Stimulated activated CD4-positive, alpha-beta T cell treated with anti-CD3 and anti-CD28 coated beads, Interleukin-1b, Interleukin-23, amount 100 ng/mL, for 24 hours (primary cell): ENCODE results near the gene C22orf23.
A peak's percentile ranks its signal among the peaks of the same experiment; 100 is the strongest.
"Not testable (repeated sequence)": the region's sequence is repeated elsewhere in the genome, so short reads cannot be mapped to it uniquely, and the experiment has no call there.

ENCODE experiments used
- DNase-seq, 4 experiments: peaks; one replicate each; pipeline ENCODE4 v3.0.0-alpha.2; 2020; ENCODE audit warnings: low read depth in 4 of 4, low spot score in 1 of 4

C22orf23 gene

DNA sequence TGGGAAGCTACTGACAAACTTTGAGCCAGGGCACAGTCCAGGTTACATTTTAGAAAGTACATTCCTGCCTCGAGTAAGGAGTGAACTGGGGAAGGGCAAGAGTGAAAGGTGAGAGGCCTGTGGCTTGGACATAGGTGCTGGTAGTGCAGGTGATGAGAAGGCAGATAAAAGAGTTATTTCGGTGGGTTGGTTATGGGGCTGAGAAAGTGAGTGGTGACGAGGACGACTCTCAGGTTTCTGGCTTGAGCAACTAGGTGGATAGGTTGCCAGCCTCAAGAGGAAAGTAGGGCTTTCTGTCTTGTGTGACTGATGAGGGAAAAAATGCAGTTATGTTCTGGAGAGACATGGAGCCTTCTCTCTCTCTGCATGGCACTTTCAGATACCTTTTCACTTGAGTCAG is 3.8 kb upstream of the C22orf23 start:
- DNase-seq, result no peak

DNA sequence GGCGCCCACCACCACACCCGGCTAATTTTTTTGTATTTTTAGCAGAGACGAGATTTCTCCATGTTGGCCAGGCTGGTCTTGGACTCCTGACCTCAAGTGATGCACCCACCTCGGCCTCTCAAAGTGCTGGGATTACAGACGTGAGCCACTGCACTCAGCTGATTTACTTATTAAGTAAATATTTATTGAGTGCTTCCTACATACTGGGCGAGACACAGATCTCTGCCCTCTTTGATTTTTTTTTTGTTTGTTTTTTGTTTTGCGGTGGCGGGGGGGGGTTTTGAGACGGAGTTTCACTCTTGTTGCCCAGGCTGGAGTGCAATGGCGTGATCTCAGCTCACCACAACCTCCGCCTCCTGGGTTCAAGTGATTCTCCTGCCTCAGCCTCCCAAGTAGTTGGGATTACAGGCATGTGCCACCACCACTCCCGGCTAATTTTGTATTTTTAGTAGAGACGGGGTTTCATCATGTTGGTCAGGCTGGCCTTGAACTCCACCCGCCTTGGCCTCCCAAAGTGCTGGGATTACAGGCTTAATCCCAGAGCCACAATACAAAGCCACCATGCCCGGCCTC is 2.5 kb upstream of the C22orf23 start:
- DNase-seq, result not testable (repeated sequence)

DNA sequence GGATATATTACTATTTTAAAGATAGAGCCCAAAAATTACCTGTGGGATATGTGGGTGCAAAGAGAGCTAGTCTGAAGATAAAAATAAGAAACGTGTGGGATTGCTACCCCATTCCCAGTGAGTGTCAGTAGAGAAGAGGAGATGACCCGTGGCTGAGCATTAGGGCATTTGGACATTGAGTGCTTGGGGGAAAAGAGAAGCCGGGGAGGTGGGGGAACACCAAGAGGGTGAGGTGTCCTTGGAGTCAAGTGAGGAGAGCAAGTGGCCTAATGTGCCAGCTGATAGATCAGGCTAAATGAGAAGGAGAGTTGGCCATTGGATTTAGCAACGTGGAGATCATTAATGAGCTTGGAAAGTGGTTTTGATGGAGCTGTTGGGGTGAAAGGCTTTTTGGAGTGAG is 1.3 kb upstream of the C22orf23 start:
- DNase-seq, result no peak

DNA sequence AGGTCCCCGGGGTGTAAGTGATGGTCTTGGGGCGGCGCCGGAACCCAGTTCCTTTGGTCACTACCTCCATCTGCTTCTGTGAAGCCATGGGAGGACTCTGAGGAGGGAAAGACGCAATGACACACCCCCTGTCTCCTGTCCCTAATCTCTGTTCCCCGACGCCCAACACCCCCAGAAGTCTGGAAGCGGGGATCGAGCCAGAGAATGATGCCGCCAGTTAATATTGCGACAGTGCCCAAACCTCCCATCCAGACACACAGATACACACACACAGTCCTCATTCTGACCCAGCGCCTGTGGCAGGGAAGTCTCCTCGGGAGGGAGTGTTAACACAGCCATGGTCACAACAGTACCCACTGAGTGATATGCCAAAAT is 352 bp downstream of the C22orf23 start:
- DNase-seq, result no peak

DNA sequence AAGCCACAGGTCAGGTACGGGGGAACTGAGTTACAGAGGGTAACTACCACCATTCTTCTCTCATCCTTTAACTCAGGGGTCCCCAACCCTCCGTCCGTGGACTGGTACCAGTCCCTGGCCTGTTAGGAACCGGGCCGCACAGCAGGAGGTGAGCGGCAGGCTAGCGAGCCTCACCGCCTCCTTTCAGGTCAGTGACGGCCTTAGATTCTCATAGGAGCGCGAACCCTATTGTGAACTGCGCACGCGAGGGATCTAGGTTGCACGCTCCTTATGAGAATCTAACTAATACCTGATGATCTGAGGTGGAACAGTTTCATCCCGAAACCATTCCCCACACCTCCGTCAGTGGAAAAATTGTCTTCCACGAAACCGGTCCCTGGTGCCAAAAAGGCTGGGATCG is 772 bp downstream of the C22orf23 start:
- DNase-seq, result not testable (repeated sequence)

DNA sequence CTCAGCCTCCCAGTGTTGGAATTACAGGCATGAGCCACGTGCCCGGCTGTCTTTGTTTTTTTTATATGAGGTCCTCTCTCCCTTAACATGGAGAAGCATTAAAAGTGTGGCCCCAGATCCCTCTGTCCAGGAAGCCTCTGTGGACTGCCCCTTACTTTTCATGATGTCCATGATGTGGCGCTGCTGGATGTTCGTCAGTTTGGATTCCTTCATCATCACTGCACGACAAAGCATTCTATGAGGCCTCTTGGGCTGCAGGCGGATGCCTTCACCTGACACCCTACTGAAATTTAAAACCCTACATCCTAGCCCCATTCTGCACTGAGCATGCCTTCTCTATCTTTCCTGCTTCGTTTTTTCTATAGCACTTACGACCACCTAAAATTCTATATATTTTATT is 2.1 kb downstream of the C22orf23 start:
- DNase-seq, result no peak

DNA sequence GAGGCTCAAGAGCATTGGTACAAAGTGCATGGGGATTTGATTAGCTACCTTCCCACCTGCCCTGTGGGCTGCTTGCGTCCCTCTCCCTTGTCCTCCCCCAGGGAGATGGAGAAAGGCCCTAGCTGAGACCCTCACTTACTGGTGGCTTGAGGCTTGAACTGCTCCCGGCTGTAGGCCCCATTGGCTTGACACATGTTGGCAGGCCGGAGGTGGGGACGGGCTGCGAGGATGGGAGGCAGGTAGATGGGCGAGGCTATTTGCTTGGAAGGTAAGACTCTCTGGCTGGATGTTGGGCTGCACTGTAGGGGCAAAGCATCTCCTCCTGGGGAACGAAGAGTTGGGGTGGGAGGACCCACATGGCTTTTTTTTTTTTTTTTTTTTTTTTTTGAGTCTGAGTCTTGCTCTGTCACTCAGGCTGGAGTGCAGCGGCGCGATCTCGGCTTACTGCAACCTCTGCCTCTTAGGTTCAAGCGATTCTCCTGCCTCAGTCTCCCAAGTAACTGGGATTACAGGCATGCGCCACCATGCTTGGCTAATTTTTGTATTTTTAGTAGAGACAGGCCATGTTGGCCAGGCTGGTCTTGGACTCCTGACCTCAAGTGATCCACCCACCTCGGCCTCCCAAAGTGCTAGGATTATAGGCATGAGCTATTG is 6.1 kb downstream of the C22orf23 start:
- not testable (repeated sequence) for DNase-seq

DNA sequence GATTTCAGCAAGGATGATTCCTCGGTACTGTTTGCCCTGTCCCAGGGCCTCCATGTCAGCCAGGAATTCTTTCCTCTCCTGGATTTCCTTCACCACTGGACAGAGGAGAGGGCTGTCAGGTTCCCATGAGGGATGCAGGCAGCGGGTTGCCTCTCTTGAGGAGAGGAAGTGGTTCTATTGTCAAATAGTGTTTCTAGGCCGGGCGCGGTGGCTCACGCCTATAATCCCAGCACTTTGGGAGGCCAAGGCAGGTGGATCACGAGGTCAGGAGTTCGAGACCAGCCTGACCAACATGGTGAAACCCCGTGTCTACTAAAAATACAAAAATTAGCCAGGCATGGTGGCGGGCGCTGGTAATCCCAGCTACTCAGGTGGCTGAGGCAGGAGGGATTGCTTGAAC is 9.0 kb downstream of the C22orf23 start:
- DNase-seq, result not testable (repeated sequence)

DNA sequence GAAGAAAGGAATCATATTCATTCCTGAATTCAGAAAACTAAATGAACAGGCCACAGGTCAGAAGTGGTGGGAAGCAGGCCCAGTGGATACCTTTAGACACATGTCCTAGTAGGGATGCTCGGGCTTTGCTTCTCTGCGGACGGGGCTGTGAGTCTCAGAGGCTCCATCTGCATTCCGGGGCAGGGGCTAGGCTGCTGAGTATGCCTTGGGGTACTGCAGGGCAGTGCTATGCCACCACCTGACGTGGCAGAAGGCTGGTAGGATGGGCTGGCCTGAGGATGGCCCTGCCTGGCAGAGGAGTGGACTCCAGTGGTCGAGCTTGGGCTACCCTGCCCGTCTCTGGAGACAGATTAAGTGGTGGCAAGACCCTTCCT is 9.6 kb downstream of the C22orf23 start:
- no peak for DNase-seq

DNA sequence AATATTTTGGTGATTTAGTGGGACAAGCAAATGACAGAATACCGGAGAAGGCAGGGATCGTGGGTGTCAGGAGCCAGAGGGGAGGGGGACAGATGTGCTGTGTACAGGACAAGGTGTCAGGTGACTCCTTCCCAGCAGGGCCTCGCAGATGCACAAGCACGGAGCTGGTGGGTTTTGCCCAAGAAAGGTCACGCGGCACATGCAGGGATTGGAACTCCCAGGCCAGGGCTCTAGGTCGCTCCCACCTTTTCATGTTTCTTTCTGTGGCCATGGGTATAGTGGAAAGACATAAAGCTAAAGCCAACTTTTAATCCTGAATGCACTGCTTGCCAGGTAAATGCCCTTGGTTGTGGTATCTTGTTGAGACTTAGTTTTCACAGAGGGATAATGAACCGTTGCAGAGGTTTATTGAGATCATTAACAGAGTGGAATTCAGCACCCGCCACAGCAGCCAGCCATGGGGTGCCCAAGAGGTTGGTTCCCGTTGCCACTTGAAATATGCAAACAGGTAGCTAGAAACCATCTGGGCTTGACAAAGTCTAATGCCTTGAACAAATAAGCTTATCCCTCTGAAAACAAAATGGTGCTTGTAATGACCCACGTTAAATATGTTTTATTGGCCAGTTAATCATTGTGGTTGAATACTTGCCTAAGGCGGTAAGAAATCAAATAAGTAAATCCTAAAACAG is 10.1 kb downstream of the C22orf23 start:
- DNase-seq, result no peak

DNA sequence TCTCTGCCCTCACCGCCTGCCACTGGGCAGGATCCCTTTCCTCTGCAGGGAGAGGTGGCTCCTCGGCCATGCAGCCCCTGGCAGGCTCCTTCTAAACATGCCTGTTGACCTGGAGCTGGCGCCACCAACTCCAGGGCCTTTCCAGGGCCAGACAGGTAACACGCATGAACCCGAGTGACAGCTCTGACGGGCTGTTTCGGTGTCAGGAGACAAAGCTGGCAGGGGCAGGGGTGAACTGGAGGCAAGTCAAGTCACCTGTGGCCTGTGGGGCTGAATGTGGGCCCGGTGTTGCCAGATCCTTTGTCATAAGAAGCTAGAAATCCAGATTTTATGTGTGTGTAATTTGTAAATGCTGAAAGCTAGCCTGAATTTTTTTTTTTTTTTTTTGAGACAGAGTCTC is 11.3 kb downstream of the C22orf23 start:
- no peak for DNase-seq

DNA sequence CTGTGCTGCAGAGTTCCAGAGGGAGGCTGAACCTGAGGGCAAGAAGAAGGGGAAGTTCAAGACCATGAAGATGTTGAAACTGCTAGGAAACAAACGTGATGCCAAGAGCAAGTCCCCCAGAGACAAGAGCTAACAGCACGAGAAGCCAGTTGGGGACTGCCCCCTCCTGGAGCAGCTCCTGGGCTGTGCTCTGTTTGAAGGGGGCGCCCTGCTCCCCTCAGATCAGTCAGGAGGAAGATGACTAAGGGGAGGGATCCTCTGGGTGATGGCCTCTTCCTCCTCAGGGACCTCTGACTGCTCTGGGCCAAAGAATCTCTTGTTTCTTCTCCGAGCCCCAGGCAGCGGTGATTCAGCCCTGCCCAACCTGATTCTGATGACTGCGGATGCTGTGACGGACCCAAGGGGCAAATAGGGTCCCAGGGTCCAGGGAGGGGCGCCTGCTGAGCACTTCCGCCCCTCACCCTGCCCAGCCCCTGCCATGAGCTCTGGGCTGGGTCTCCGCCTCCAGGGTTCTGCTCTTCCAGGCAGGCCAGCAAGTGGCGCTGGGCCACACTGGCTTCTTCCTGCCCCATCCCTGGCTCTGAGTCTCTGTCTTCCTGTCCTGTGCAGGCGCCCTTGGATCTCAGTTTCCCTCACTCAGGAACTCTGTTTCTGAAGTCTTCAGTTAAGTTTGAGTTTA is 12.6 kb downstream of the C22orf23 start:
- no peak for DNase-seq

DNA sequence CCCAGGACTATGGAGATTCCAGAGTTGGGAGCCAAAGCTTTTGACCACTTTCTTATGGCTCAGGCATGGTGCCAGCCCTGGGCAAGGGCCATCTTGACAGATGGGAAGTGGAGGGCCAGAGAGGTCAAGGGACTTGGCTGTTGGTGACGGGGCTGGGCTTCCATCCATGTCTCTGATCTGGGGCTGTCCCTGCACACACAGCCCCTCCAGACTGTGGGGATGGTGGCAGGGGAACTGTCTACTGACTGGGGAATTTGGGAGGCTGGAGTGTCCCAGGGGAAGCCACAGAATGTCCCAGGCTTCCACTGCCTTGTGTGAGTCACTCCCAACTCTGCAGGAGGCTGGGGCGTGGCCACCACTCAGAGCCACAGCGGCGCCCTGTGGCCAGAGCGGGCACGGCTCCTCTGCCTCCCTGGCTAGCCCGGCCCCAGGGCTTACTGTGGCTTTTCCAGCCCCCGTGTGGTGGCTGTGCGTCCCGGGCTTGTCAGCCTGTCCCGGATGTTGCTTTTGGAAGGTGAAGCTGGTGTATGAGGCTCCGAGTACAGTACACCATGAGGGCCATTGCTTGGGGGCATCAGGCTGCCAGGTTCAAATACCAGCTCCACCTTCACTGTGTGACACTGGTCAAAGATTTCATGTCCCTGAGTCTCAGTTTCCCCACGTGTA is 19.6 kb downstream of the C22orf23 start:
- DNase-seq, result peak; percentile 51 to 82 (median 62)

DNA sequence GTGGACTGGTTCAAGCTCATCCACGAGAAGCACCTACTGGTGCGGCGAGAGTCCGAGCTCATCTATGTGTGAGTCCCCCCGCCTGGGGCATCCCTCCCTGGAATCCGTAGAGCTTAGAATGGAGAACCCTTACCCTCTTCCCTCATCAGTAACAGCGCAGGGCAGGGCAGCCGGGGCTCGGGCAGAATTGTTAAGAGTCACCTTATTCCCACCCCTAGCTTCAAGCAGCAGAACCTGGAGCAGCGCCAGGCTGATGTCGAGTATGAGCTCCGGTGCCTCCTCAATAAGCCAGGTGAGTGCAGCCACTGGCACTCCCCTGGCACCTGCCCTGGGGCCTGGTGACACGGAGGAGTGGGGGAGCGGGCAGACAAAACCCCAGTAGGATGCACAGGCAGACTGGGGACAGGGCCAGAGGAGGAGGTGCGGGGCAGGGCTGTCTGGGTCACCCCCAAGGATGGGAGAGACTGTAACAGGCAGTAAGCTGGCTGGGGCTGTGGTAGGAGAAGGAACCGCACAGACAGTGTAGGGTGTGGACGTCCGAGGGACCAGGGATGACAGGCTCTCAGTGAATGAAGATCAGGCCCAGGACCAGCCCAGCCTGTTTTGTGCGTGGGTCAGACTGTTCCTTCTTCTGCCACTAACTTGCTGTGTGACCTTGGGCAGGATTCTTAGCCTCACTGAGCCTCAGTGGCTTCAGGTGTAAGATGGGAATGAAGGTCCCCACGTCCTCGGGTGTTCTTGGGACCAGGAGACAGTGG is 20.4 kb downstream of the C22orf23 start:
- DNase-seq, result no peak

DNA sequence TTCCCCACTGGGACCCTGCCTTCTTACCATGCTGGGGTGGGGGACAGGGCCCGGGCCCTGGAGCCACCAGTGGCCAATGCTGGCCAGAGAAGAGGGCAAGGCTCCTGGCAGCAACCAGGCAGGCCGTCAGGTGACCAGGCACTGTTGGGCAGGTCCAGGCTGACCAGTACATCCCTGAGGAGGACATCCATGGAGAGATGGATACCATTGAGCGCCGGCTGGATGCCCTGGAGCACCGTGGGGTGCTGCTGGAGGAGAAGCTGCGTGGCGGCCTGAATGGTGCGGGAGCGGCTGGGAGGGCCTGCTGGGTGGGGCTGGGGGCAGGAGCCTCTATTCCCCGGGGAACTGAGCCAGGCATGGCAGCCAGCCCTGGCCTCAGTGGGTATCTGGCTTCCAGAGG is 21.0 kb downstream of the C22orf23 start:
- no peak for DNase-seq

DNA sequence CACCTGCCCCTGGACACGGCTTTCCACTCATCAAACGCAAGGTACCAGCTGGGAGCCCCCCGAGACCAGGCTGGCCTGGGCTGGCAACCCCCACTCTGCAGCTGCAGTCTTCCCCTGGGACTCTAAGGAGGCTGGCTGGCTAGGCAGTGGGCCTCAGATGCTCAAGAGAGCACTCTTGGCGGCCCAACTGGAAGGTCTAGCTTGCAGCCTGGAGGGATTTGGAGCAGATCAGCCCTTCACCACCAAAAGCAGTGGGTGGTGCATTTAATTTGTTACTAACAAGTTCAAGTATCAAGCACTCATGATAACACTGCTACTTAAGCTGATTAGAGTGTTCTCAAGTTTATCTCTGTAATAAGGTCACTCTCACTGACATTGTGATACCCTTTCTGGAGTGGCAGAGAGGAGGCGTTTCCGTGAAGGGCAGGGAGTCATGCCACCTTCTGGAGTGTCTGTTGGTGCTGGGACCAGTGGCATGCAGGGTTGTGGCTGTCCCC is 21.5 kb downstream of the C22orf23 start:
- no peak for DNase-seq

DNA sequence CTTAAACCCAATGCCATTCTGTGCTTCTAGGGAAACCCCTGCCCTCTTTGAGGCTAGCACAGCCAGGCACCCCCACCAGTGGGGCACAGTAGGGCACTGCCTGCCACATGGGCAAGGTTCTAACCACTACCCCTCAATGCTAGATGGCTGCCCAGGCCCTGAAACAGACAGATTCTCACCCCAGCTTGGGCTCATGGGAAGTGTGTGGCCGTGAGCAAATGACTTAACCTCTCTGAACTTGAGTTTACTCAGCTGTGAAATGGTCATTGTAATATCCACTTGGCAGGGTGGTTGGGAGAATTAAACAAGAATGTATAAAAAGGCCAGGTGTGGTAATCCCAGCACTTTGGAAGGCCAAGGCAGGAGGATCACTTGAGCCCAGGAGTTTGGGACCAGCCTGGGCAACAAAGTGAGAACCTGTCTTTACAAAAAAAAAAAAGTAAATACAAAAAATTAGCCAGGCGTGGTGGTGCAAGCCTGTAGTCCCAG is 22.4 kb downstream of the C22orf23 start:
- DNase-seq, result no peak

DNA sequence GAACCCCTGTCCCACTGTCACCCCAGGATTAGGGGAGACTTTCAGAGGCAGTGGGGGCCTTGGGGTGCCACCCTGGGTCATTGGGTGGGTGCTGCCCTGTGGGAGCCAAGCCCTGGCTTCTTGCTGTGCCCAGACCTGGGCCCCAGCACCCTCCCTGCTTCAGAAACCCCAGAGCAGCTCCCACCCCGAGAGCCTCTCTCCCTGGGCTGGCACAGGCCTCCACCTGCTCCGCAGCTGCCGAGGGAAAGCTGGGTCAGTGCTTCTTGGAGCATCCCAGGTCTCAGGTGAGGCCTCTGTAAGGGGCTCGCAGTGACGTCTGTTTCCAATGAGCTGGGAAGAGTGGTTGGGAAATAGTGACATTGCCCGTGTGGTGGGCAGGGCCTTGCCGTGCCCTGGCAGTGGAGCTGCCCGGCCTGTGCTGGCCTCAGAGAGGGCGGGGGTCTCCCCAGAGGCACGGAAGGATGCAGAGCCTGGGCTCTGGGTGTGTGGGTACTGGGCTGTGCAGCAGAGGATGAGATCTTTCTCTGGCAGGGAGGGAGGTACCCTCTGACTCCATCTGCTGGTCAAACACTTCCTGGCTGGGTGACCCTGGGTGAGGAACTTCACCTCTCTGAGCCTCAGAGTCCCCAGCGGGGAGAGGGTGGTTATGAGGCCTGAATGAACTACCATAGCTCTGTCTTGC is 23.0 kb downstream of the C22orf23 start:
- no peak for DNase-seq

DNA sequence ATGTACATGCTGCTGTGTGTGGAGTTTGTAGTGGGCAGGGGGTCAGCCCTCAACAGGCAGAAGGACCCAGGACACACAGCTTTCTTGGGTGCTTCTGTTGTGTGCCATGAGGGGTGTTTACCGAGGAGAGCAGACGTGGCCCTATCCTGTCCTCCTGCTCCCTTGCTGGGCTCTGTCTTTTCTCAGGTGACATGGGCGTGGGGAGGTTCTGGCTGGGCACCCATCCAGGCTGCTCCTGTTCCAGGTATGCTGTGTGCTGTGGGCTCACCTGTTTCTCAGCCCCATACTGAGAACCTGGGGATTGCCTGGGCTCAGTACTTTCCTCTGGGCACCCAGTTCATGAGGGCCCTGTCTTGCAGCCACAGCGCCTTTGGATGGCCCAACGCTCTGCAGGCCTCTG is 24.0 kb downstream of the C22orf23 start:
- no peak for DNase-seq

DNA sequence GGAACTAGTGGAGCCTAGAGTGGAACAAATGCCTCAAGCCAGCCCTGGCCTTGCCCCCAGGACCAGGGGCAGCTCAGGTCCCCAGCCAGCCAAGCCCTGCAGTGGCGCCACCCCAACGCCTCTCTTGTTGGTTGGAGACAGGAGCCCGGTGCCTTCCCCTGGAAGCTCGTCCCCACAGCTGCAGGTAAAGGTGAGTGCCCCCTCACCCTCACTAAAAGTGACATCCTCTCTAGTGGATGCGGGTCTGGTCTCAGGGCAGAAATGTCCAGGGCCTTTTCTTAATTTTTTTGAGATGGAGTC is 25.8 kb downstream of the C22orf23 start:
- DNase-seq, result no peak
